GM23248 (cell line): ENCODE measurements around the gene WWOX.

Source experiments
- EZH2 ChIP-seq: fragments of 200-600 bp; sonication (generic); IDR thresholded peaks from 2 replicates; pipeline ENCODE4 v1.6.1; 2018; ENCODE audit warnings: antibody characterized with exemption, mild to moderate bottlenecking; ENCODE audit not compliant: insufficient read depth, poor library complexity, severe bottlenecking
- EZH2phosphoT487 ChIP-seq: fragments of 200-600 bp; sonication (generic); IDR thresholded peaks from 2 replicates; pipeline ENCODE4 v1.6.1; 2018; ENCODE audit warnings: antibody characterized with exemption, moderate library complexity, mild to moderate bottlenecking, low read depth; ENCODE audit not compliant: insufficient read depth

DNA sequence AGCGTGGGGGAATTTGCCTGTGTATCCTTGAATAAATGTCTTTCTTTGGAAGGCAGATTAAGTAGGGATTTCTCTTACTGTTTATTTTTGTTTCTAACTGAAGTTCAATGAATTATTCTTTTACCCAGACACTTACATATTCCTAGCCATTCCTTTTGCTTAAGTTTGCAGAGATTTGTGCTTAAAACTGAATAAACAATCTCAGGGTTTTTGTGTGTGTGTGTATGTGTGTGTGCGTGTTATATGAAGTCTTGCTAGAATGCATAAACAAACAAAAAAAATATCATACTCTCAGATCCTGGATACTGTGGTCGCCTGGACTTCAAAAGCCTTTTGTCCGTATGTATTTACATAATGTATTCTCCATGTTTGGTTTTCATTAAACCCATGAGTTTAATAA, 828.3 kb downstream of the WWOX start:
- no peak for TF ChIP-seq EZH2phosphoT487
- TF ChIP-seq EZH2: no peak
